HG03039 (cell line): ENCODE data around the gene IER2.

Experiments
- ATAC-seq: cut with Tn5 transposase; IDR thresholded peaks from one replicate; pipeline ENCODE4 v1.9.1; 2021; ENCODE audit warnings: mild to moderate bottlenecking, moderate library complexity; ENCODE audit not compliant: unreplicated experiment

IER2 gene

GRCh38 chr19:13150187-13150930 lies at the start of gene IER2, which contains the start of gene STX10:
Gene IER2, plus strand, starts transcription at chr19:13150411. Its CDS starts 2,776 bp downstream, at chr19:13153187.
Gene STX10, minus strand, starts transcription at chr19:13150375. Its CDS starts 202 bp downstream, at chr19:13150173.
- peak; percentile 35 for ATAC-seq

- ATAC-seq = no peak
Observed at GRCh38 chr19:13100841-13101589, 49.2 kb upstream of the IER2 start.

GRCh38 chr19:13101590-13102415 lies 48.4 kb upstream of the IER2 start:
- no peak for ATAC-seq

- no peak for ATAC-seq
Observed at GRCh38 chr19:13102416-13102665, 47.9 kb upstream of the IER2 start.

- ATAC-seq = no peak
Observed at GRCh38 chr19:13102666-13103580, 47.3 kb upstream of the IER2 start, which contains the start of gene LYL1. Gene LYL1, minus strand, starts transcription at chr19:13102858. Its CDS starts 1,687 bp downstream, at chr19:13101171.

GRCh38 chr19:13103581-13104359 lies 46.4 kb upstream of the IER2 start:
- ATAC-seq = no peak

GRCh38 chr19:13104360-13104847 lies 45.8 kb upstream of the IER2 start:
- no peak for ATAC-seq

- no peak for ATAC-seq
Observed at GRCh38 chr19:13104848-13105711, 45.1 kb upstream of the IER2 start.

- no peak for ATAC-seq
Observed at GRCh38 chr19:13109361-13110098, 40.7 kb upstream of the IER2 start.

- no peak for ATAC-seq
Observed at GRCh38 chr19:13110099-13110610, 40.1 kb upstream of the IER2 start.

- ATAC-seq = no peak
Observed at GRCh38 chr19:13112555-13112954, 37.7 kb upstream of the IER2 start.

GRCh38 chr19:13115936-13116281 lies 34.3 kb upstream of the IER2 start:
- no peak for ATAC-seq

GRCh38 chr19:13116282-13117175 lies 33.7 kb upstream of the IER2 start, which contains the start of gene TRMT1:
Gene TRMT1, minus strand, starts transcription at chr19:13116740. Its CDS starts 341 bp downstream, at chr19:13116399.
- ATAC-seq = no peak

GRCh38 chr19:13117176-13117771 lies 32.9 kb upstream of the IER2 start:
- no peak for ATAC-seq

- peak; percentile 37 for ATAC-seq
Observed at GRCh38 chr19:13117772-13118423, 32.3 kb upstream of the IER2 start, which contains the start of gene NACC1. Gene NACC1, plus strand, starts transcription at chr19:13118264. Its CDS starts 16,944 bp downstream, at chr19:13135208.
